ENCODE data around the gene FAM161B.

The FAM161B gene

DNA sequence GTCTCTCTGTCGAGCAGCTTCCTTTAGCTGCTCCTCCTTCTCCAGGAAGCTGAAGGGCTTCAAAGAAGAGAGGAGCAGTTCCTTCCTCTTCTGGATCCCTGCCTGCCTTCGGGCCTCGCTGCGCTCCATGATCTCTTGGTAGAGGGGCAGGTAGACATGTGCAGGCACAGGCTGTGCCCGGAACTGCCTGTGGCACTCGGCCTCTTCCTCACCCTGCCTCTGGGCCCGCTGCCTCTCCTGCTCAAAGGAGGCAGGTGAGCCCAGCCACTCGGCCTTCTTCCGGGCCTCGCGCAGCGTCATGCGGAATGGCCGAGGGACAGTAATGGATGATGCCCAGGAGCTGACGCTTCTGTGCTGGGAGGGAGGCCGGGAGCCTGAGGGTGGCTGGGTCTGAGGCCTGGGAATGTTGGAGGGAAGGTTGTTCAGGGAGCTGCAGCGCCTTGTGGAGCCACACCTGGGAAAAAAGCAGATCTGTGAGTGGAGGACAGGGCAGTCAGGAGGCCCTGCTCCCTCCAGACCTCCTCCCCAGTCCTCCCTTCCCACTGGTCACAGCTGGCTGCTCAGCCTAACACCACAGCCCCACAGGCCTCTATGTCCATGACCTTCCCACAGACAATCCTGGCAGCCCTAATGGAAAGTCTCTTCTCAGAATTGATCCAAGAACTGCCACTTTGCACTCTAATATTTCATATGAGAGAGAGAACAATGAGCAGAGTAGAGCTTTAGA, 5.3 kb downstream of the FAM161B start:
- no peaks in the 10 kb centered on the region for H3K9me2 ChIP-seq (replicated peaks; ENCODE audit: insufficient read depth, low read length)
- H3K79me2 ChIP-seq (ENCODE audit: insufficient read depth, low read length), result no peaks in the 10 kb centered on the region
- H3K9me3 ChIP-seq (ENCODE audit: insufficient read depth, low read length), result no peaks in the 10 kb centered on the region
- no peak overlapping the region for H3K4me2 ChIP-seq (ENCODE audit: low read depth, low read length, poor library complexity, severe bottlenecking)
- no peaks in the 10 kb centered on the region for H4K20me1 ChIP-seq (ENCODE audit: low read depth, low read length)
- H3K27ac ChIP-seq (ENCODE audit: low read depth, low read length), result no peak overlapping the region
- no peaks in the 10 kb centered on the region for H3K27me3 ChIP-seq (ENCODE audit: low read length)
- no peaks in the 10 kb centered on the region for H3F3A ChIP-seq (ENCODE audit: insufficient read depth)
- H3K9ac ChIP-seq (ENCODE audit: low read length), result no peak overlapping the region
- TF ChIP-seq, protein P1, sequence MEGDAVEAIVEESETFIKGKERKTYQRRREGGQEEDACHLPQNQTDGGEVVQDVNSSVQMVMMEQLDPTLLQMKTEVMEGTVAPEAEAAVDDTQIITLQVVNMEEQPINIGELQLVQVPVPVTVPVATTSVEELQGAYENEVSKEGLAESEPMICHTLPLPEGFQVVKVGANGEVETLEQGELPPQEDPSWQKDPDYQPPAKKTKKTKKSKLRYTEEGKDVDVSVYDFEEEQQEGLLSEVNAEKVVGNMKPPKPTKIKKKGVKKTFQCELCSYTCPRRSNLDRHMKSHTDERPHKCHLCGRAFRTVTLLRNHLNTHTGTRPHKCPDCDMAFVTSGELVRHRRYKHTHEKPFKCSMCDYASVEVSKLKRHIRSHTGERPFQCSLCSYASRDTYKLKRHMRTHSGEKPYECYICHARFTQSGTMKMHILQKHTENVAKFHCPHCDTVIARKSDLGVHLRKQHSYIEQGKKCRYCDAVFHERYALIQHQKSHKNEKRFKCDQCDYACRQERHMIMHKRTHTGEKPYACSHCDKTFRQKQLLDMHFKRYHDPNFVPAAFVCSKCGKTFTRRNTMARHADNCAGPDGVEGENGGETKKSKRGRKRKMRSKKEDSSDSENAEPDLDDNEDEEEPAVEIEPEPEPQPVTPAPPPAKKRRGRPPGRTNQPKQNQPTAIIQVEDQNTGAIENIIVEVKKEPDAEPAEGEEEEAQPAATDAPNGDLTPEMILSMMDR (IDR thresholded peaks at IDR 0.05; ENCODE audit: insufficient read depth, low read length, poor library complexity, severe bottlenecking), result no peak
- no peak for TF ChIP-seq EZH2phosphoT487 (conservative IDR thresholded peaks at IDR 0.05; ENCODE audit: low read length)
- H3K4me3 ChIP-seq (ENCODE audit: insufficient read depth, low read length, poor library complexity, severe bottlenecking), result no peak overlapping the region
- no peaks in the 10 kb centered on the region for H3K36me3 ChIP-seq (ENCODE audit: low read length)
- no peak overlapping the region for H2AFZ ChIP-seq (ENCODE audit: low read depth, low read length, severe bottlenecking)

DNA sequence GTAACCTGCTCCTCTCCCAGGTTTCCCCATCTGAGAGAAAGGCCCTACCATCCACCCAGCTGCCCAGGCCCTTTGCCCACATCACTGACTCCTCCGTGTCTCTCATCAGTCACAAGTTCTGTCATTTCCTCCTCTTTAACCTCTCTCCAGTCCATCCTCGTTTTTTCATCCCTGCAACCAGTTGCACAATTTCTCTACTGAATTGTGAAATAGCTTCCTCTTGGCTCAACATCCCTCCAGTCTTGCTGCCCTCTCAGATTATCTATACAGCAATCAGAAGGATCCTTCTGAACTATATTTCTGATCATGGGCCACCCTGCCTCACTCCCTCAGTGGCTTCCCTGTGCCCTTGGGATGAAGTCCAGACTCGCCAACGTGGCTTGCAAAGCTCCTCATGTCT, 6.8 kb downstream of the FAM161B start:
- Histone ChIP-seq H3K79me2 (ENCODE audit: insufficient read depth, low read length) (no peaks in the 10 kb centered on the region), H3K9me2 (replicated peaks; ENCODE audit: insufficient read depth, low read length) (no peaks in the 10 kb centered on the region), H3K9ac (ENCODE audit: low read length) (no peak overlapping the region), H4K20me1 (ENCODE audit: low read depth, low read length) (no peaks in the 10 kb centered on the region), H2AFZ (ENCODE audit: low read depth, low read length, severe bottlenecking) (no peak overlapping the region), H3K27me3 (ENCODE audit: low read length) (no peaks in the 10 kb centered on the region), H3K36me3 (ENCODE audit: low read length) (no peaks in the 10 kb centered on the region), H3K4me2 (ENCODE audit: low read depth, low read length, poor library complexity, severe bottlenecking) (no peak overlapping the region), H3K9me3 (ENCODE audit: insufficient read depth, low read length) (no peaks in the 10 kb centered on the region), H3F3A (ENCODE audit: insufficient read depth) (no peaks in the 10 kb centered on the region), H3K27ac (ENCODE audit: low read depth, low read length) (no peak overlapping the region), H3K4me3 (ENCODE audit: insufficient read depth, low read length, poor library complexity, severe bottlenecking) (no peak overlapping the region)
- no peak for TF ChIP-seq EZH2phosphoT487 (conservative IDR thresholded peaks at IDR 0.05; ENCODE audit: low read length)

DNA sequence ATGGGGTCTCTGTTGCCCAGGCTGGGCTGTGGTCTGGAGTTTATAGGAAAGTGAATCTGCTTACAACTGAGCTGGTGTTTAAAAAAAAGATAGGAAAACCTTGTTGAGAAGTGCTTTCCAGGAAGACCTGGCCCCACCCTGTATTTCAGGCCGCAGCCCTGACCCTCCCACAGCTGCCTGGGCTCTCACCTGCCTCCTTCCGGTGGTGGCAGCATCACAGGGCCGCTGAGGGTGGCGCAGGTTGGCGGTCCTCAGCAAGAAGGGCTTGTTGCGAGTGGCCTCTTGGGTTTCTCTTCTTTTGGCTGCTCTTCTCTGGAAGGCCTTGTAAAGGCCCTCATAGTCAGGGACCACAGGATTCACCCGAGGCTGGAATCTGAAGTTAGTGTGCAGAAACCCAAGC, 7.7 kb downstream of the FAM161B start:
- Histone ChIP-seq H3K4me3 (ENCODE audit: insufficient read depth, low read length, poor library complexity, severe bottlenecking) (no peak overlapping the region), H3K79me2 (ENCODE audit: insufficient read depth, low read length) (no peaks in the 10 kb centered on the region), H3K4me2 (ENCODE audit: low read depth, low read length, poor library complexity, severe bottlenecking) (no peak overlapping the region), H4K20me1 (ENCODE audit: low read depth, low read length) (no peaks in the 10 kb centered on the region), H2AFZ (ENCODE audit: low read depth, low read length, severe bottlenecking) (no peak overlapping the region), H3K27ac (ENCODE audit: low read depth, low read length) (no peak overlapping the region), H3K9me2 (replicated peaks; ENCODE audit: insufficient read depth, low read length) (no peaks in the 10 kb centered on the region), H3K27me3 (ENCODE audit: low read length) (no peaks in the 10 kb centered on the region), H3K9ac (ENCODE audit: low read length) (no peak overlapping the region), H3K9me3 (ENCODE audit: insufficient read depth, low read length) (no peaks in the 10 kb centered on the region), H3K36me3 (ENCODE audit: low read length) (no peaks in the 10 kb centered on the region), H3F3A (ENCODE audit: insufficient read depth) (no peaks in the 10 kb centered on the region)
- TF ChIP-seq, protein P1 (IDR thresholded peaks at IDR 0.05; ENCODE audit: insufficient read depth, low read length, poor library complexity, severe bottlenecking), result no peak
- TF ChIP-seq EZH2phosphoT487 (conservative IDR thresholded peaks at IDR 0.05; ENCODE audit: low read length), result no peak

DNA sequence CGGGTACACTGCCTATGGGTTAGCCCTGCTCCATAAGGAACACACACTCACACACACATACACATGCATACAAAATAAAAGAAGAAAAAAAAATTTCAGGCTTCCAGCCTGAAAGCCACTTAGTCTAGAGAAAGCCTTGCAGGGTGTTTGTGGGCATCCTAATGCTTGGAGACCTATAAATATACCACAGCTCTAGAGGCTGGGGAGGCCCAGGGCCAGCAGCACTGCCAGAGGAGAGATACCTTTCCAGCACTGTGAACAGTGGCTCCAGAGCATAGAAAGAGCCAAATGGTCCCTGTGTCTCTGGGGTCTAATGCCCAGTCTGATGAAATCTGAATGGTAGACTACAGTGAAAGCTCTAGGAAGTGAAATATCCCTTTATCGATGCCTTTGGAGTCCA, 12.9 kb downstream of the FAM161B start:
- Histone ChIP-seq H2AFZ (ENCODE audit: low read depth, low read length, severe bottlenecking) (no peak overlapping the region), H4K20me1 (ENCODE audit: low read depth, low read length) (no peaks in the 10 kb centered on the region), H3K4me2 (ENCODE audit: low read depth, low read length, poor library complexity, severe bottlenecking) (no peak overlapping the region), H3F3A (ENCODE audit: insufficient read depth) (peaks cover 4% of the 10 kb centered on the region; the same call in 1 of the 2 replicates), H3K79me2 (ENCODE audit: insufficient read depth, low read length) (no peaks in the 10 kb centered on the region), H3K27ac (ENCODE audit: low read depth, low read length) (no peak overlapping the region), H3K36me3 (ENCODE audit: low read length) (peaks cover 7% of the 10 kb centered on the region; the same call in 1 of the 2 replicates), H3K9ac (ENCODE audit: low read length) (no peak overlapping the region), H3K27me3 (ENCODE audit: low read length) (no peaks in the 10 kb centered on the region), H3K9me3 (ENCODE audit: insufficient read depth, low read length) (no peaks in the 10 kb centered on the region), H3K4me3 (ENCODE audit: insufficient read depth, low read length, poor library complexity, severe bottlenecking) (no peak overlapping the region), H3K9me2 (replicated peaks; ENCODE audit: insufficient read depth, low read length) (no peaks in the 10 kb centered on the region)
- TF ChIP-seq EZH2phosphoT487 (conservative IDR thresholded peaks at IDR 0.05; ENCODE audit: low read length), result no peak
- TF ChIP-seq, protein P1 (IDR thresholded peaks at IDR 0.05; ENCODE audit: insufficient read depth, low read length, poor library complexity, severe bottlenecking), result no peak

Measured in SU-DHL-6 (cell line).